NCI-H2107 (cell line): Measurements from ENCODE around the gene KLF7.

Experiments used
- DNase-seq: peaks from one replicate; lab custom pipeline; 2025; lab: John Stamatoyannopoulos, UW

Gene KLF7

GRCh38 chr2:207148020-207148419, 17.7 kb downstream of the KLF7 start:
- DNase-seq, result no peak

- no peak for DNase-seq
Measured at GRCh38 chr2:207144173-207144785, 21.5 kb downstream of the KLF7 start.

DNA sequence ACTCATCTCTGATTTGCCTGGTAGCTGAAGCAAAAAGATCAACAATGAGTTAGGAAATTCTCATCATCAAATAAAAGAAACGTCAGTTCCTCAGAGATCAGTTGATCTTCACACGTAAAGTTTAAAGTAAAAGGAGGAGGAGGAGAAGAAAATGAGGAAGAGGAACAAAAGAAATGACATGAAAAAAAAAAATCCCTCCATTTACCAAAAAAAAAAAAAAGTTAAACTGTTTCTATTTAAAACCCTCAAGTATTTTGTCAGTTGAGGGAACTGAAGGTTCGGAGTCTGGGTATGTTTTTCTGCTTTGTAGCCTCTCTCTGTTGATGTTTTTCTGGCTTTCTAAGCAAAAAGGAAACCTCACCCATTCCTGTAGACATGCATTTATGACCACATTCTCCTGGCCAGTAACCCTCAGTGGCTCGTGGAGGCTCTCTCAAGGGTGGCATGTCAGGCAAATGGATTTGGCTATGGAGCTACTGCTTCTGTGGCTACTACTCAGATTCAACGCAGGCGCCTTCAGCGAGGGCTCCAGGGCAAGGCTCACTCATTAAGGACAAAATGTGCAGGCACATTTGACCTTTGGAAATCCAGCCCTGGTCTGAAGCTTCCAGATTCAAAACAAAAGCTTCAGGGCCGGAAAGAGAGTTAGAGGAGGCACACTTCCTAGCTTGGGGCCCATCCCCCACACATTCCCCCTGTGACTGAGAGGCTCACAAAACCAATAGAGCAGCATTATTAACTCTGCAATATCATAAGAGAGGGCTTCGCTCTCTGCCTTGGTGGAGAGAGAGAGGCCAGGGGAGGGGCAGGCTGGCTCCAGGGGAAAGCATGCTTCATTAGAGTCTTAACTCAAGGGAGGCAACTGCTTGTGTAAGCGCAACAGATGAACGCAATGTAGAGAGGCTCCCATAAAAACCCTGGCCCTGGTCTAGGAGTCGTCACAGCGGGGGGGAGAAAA, 22.3 kb downstream of the KLF7 start:
- DNase-seq, result no peak

GRCh38 chr2:207142461-207142860, 23.3 kb downstream of the KLF7 start:
- no peak for DNase-seq

DNA sequence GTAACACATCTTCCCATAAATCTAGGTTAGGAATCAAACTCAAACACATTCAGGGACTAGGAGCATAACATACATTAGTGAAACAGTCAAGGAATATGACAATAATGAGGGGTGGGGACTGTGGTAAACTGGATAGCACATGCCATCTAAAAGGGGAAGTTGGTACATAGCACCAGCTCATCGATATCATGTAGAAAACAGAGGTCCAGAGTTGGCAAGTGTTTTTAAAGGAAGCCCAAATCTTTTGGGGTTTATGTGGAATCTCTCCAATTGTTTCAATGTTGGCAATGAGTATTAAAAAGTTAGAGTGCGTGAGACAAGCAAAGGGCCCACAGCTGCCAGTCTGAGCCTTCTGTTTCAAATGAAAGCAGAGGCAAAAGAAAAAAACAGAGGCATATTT, 24.4 kb downstream of the KLF7 start:
- DNase-seq, result no peak

DNA sequence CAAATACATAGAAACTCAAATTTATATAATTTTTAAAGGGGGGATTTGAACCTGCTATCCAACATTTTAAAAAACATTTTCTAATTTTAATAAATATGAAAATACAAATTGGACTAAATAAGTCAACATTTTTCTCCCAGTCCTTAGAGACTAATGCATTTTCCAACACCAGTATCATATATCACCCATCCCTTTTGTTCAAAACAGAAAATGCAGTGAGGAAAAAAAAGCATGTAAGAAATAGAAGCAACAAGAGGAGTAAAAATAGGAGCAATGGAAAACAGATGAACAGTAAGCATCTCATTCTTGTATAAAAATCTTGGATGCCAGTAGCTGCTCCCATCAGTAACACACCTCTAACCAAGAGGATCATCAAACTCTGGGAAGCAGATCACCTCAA, 25.5 kb downstream of the KLF7 start:
- DNase-seq, result no peak

DNA sequence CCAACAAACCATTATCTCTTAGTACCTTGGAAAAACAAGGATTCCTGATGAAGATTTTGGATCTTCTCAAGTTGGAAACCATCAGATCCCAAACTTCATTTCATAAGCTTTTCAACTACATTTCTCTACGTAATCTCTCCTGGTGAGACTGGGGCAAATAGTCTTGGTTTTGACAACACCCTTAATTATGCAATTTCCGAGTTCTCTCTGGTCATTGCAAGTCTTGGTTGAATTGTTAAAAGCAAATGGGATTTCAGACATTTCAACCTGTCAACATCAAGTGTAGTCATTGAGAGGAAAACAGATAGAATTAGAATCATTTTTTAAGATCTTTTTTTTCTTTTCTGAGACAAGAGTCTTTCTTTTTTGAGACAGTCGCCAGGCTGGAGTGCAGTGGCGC, 26.2 kb downstream of the KLF7 start:
- no peak for DNase-seq

DNA sequence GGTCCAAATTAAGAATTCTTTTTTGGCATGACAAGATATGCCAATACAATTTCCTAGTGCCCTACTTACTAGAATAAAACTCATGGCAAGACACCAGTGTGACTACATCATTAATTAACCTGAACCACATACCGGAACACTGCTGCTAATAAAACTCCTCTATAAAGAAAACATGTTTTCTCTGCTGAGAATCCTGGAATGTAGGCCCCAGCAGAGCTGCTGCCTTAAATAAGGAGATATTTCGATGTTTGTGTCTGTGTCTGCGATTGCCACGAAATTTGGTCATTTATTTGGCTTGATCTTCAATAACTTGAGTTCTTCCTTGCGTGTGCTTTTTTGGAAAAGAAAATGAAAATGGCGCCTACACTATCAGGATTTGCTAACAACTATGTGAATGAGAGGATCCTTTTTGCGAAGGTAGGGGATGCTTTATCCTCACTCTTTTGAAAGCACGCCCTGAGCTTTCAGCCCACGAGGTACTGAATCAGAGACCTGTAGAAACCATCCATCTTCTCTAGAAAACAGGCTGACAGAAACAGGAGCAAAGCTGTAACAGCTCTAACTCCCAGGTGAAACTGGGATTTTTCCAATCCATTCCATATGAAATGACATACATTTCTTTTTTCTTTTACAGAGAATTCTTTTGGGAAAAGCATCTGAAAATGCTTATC, 27.0 kb downstream of the KLF7 start:
- no peak for DNase-seq

DNA sequence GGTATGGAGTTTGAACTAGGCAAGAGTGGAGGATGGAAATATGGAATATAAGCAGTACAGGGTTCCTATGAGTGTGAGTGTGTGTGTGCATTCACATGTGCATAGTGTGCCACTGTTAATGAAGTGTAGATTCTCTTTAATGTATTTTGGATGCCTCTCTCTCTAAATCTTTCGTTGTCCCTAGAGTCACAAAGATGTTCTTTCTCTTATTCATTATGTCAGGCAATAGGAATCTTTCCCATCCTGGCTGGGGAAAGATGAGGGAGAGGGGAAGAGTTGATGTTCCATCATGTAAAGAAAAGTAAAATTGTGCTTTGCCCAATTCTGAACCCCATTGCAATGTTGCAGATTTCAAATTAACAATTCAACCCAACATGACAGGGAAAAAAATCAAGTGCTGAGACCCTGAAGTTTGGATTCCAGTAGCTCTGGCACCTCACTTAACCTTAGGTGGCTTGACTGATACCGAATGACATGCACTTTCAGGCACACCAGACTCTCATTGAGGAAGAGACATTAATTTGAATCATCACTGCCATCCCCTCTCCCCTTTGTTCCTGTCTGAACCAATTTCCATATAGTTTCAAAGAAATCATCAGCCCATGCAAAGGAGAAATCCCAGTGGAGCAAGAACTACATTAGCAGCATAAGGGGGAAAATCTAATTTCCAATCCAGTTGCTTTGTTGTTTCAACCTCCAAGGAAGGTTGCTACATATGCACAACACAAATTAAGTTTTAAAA, 28.0 kb downstream of the KLF7 start:
- DNase-seq, result no peak

DNA sequence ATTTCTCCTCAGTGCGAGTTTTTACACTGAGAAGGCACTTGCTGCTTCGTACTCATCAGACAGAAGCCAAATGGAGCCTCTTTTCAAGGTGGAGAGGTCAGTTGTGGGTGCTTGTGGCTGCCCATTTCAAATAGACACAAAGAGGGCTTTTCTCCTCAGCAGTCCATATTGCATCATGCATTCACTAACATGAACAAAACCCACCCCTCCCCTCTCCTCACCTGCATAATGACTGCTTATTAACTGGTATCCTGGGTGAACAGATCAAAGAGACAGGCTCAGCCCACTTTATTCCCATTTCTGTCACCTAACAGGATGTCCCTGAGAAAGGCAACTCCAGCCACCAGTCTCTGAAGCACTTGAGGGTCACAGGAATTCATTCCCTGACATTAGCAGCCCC, 28.9 kb downstream of the KLF7 start:
- no peak for DNase-seq

DNA sequence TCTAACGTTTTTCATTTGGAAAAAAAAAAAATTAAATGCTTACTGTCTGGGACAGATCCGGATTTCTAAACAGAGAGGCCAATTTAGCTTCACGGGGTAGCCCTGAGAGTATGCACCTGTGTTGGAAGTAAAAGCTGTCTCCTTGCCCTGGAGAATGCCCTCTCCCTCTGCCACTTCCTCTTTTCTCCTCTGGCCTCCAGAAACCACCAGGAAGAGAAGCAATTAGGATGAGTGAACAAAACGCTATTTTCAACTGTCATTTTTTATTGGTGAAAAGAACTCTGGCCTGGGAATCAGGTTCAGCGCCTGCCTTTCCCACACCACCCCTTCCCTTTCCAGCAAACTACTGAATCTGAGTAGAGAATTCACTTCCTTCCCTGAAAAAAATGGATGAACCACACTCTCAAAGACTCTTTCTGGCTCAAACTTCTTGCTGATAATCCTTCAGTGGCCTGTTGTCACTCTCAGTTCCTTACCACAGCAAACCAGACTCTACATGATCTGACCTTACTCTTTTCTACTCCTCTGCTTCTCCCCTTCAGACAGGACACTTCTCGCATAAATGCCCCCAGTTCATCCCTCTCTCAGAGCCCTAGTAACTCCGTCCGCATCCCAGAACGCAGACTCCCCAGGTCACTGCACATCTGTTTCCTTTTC, 29.8 kb downstream of the KLF7 start:
- DNase-seq, result no peak

DNA sequence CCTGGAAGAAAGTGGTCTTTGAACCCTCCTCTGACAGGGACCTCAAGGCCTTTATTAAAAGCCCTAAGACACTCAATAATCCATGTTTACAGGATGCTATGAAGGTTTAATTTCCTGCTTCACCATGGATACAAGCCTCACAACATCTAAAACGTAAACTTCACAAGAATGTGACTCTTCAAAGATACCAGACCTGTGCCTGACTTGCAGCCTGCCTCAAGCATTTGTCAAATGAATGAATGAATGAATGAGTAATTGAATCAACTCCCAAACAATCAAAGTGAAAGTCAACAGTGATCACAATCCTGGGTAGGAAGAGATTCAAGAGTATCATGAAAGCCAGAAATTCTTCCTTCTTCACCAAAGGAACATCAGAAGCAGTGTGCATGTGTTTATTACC, 30.4 kb downstream of the KLF7 start:
- no peak for DNase-seq

DNA sequence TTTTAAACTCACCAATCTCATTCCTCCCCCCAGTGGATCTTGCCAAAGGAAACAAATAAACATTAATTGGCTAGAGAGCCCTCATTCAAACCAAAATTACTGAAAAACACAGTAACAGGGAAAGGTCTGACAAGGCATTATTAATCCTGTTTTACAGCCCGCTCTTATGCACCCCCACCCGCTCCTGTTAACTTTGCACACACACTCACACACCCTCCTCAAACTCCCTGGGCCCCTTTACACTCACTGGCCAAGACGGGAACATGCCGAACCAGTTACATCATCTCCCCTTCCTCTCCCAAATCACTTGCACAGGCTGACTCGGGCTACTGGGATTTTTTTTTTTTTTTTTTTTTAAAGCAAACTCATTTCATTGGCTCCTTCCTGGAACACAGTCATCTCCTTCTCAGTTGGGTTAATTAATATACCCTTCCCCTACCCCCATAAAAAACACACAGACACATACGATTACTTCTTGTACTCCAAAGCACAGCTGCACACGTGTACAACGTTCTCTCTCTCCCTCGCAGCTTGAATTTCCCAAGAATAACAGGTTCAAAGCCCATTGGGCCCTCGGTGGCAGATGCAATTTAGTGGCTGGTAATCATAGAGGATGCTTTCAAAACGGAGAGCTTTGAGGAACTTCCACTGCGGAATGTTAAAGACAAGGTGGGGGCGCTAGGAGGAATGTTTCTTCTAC, 31.8 kb downstream of the KLF7 start:
- DNase-seq, result peak; percentile 32

DNA sequence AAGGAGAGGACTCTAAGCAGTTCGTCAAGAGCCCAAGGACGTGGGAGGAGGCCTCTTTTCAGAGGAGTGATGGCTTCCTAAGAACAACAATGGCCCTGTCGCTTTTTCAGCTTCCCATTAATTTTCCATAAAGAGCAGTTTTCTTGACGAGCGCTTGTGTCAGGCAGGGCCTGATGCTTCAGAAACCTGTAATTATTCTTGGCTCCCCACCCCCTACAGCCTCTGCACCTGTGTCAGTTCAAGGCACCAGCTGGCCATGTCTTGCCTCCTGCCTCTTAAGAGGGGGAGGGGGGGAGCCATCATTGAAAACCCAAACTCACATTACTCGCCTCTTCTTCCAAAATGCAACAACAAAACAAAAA, 32.3 kb downstream of the KLF7 start:
- peak; percentile 55 for DNase-seq

GRCh38 chr2:207132019-207132418, 33.7 kb downstream of the KLF7 start:
- DNase-seq, result no peak

GRCh38 chr2:207131594-207131993, 34.2 kb downstream of the KLF7 start:
- DNase-seq, result no peak

DNA sequence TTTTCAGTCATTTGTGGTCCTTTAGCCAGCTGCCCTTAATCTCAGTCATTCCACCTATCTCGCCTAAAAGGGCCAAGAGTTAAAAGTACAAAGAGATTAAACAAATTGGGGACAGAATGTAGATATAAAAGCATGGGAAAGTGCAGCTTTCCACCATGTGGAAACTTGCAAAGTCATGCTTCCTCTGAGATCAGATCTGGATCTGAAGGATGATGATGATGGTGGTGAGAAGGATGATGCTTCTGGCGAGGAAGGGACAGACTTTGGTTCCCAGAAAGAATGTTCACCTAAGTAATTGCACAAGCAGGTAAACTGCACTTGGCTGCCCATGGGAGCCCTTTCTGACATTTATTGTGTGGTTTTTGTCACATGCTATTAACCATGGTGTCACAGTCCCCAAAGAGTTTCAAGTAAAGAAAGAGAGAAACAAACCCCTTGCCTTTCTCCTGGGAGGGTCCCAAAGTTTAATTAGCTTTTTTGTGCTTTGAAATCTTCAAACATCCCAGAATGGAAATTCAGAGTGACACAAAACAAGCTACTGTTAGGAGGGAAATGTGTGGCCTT, 34.7 kb downstream of the KLF7 start:
- no peak for DNase-seq

DNA sequence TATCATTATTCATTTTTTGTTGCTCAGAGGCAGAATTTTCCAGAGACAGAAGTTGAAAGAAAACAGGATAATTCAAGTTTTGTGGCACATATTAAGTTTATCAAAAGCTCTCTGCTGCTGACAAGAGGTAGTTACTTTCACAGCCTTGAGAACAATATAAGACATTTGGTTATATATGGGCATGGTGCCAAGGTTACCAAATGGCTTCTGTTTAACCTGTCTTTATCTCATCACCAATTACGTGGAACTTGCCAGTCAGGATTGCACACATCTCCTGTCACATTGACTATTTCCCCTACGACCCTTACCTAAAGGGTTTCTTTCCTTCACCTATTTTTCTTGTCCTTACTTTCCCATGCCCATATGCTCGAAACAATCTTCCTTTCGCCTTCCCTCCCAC, 35.9 kb downstream of the KLF7 start:
- DNase-seq, result no peak

GRCh38 chr2:207128867-207129266, 36.9 kb downstream of the KLF7 start:
- DNase-seq, result no peak

DNA sequence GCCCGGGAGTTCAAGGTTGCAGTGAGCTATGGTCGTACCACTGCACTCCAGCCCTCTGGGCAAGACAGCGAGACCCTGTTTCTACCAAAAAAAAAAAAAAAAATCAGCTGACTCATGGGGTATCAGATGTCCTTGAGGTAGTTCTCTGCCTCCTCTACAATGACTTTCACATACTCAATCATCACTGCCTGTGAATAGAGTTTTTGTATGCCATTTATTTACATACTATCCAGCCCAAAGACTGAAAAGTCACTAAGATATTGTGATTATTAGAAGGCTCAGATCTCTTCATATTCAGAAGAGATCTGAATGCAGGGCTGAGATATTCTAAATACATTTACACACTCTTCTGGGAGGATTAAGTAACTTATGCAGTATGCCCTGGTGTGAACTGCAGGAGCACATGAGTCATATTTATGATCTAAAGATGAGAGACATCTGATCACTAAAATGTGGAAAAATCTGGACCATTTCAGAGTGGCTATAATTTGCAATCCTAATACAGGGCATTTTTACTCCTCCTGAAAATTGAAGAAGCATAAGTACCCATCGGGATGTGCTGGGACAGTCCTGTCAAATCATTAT, 38.9 kb downstream of the KLF7 start:
- DNase-seq, result no peak
